Erythroblast (primary cell): ENCODE measurements around the gene P3H2.

Experiments used
- DNase-seq, 2 experiments: peaks; one replicate each; lab custom pipeline; 2025; lab: John Stamatoyannopoulos, UW
- GATA1 ChIP-seq: IDR thresholded peaks from 2 replicates; pipeline ENCODE4 v1.6.1; 2011; ENCODE audit warnings: low read depth, mild to moderate bottlenecking, control low read depth, low read length, moderate library complexity
- POLR2A ChIP-seq: IDR thresholded peaks from 2 replicates; pipeline ENCODE4 v1.6.1; 2011; ENCODE audit warnings: mild to moderate bottlenecking, low read length

The P3H2 gene

DNA sequence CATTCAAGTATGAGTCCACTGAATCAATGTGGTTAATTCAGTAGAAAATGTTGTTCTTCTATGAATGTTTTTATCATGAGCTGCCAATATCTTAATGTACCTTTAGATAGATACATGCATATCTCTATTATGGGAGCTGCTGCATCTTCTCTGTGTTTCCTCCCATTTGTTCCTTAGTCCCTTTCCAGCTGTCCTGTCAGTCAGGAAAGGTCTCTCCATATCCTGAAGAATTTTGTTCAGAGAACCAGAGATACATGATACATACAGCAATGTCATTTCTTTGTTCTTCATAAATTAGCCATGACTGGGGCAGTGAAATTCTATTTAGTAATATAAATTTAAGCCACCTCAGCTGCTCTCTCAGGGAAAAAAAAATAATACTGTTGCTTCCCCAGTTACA lies 103.7 kb downstream of the P3H2 start:
- no peak for DNase-seq
- TF ChIP-seq GATA1 (no peak), POLR2A (no peak)

DNA sequence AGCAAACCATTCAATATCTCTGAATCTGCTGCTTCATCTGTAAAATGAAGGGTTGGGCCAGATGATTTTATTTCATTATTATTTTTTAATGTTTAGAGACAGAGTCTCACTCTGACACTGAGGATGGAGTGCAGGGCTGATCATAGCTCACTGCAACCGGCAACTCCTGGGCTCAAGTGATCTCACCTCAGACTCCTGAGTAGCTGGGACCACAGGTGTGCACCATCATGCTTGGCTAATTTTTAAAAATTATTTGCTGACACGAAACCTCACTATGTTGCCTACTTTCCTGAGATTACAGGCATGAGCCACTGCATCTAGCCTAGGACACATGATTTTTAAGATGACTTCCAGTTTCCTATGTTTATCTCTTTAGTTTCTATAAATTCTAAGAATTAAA lies 105.8 kb downstream of the P3H2 start:
- TF ChIP-seq GATA1 = no peak
- DNase-seq = no peak

DNA sequence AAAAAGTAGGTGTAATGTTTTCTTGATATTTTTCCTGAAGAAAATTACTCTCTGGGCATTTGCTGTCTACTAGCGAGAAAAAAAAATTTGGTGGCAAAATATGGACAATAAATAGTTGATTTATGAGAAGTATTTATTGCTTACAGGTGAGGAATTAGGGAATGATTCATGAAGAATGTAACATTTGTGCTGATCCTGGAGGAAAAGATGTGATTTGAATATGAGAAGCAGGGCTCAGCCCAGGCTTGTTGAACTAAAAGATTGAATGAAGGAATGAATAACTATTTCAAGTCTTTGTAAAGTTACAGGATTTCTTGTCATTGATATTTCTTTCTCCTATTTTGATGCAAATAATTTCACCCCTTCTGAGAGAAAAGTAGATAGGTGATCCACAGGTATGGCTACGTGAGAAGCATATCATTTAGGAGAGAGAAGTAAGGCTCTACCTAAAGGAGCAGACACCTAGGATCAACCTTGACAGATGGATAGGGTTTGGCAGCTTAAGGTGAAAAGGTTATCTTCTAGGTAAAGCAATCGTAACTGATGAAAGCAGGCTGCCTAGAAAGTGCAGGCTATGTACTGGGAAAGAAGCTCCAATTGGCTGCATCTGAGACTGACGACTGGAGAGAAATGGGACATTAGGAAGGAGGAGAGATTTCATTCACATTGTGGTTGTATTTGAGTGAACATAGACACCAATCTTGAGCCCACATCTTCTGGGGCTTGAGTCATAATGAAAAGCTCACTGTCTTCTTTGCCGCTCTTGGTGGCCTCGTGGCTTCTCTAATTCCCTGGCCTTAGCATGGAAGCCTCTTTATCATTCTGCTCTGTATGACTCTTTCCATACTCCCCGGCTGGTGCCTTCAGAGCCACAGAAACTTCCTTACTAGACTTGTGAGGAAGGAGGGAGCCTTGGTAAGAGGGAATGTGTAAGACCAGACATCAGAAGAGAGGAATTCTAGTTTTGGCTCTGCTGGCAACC lies 106.5 kb downstream of the P3H2 start:
- no peak for DNase-seq

DNA sequence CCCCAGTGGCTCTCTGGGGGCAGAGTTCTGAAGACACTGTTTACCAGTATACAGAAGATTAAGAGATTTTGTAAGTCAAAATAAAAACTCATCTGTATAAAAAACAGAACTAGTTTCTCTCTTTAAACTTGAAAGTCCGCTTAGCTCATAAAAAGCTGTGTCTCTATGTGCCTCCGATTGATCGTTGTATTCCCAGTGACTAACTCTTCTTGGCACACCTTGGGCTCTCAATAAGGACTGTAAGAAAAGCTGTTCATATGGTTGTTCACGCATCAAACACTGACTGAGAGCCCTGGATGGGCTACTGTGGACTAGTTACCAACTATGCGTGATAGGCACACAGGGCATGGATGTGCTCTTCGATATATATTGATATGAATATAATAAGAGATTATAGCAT lies 107.9 kb downstream of the P3H2 start:
- TF ChIP-seq POLR2A = no peak
- TF ChIP-seq GATA1 = no peak
- DNase-seq = no peak

More for the DNA sequence above, 106.5 kb downstream of the P3H2 start:
- TF ChIP-seq GATA1 (no peak), POLR2A (no peak)

DNA sequence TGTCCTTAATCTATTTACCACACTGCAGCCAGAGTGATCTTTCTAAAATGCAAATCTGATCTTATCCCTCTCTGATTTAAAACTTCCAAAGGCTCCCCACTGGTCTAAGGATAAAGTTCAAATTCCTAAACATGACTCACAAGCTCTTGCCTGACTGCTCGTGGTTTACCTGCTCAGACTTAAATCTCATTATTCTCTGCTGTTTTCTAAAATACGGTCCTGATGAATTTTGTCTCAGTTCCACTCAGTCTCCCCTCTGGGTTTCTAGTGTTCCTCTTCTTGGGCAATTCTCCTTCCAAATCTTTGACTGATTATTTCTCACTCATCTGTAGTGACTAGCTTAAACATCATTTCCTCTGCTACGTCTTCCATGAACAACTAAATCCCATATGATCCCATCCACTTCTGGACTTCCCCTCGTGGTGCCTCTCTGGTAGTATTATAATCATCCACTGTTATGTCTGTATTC lies 108.3 kb downstream of the P3H2 start:
- DNase-seq = no peak

DNA sequence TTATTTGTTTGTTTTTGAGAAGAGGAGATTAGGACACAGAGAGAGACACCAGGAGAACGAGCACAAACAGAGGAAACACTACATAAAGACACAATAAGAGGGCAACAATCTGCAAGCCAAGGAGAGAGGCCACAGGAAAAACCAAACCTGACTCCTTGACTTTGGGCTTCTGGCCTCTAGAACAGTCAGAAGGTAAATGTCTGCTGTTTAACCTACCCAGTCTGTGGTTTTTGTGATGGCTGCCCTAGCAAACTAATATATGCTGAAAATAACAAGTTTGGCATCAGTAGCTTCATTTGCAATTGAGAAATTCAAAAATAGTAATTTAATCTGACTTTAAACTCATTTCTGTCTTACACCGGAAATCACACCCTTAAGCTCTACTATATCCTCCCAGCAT lies 110.2 kb downstream of the P3H2 start:
- TF ChIP-seq GATA1 = no peak
- no peak for DNase-seq

More for the DNA sequence above, 108.3 kb downstream of the P3H2 start:
- TF ChIP-seq GATA1 (no peak), POLR2A (no peak)

DNA sequence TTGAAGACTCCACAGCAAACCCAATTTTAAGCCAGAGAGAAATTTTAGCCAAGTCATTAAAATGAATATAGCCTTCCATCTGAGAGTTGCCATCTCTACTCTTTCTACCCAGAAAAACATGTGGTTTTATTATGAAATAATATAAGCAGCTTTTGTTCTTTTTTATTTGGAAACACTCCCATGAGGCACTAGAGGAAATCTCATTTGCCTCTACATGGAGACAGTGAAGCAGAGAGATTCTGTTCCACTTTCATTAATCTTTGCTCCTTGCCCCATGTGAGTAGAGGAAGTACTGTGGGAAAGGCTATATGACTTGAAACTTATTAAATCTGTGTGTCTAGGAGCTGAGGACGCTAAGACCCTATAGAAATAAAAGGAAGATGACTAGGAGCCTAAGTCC lies 111.1 kb downstream of the P3H2 start:
- TF ChIP-seq GATA1 = no peak
- no peak for TF ChIP-seq POLR2A
- DNase-seq = no peak

DNA sequence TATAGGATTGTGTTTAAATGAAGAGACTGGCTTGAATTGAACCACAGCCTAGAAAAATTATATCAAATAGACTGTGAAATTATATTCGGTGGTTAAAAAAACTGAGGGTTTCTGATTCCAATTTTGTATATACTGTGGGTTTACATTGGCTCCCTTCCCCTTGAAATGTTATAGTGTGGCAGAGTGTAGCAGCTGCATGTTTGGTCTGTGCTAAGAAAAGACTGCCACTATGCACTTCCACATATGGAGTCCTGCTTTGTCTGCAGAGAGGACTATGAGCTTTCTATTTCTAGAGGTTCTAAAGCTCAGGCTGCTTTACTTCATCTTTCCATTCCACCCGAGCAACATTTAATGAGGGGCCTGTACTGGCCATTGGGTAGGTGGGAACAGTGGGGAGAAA lies 112.3 kb downstream of the P3H2 start:
- no peak for DNase-seq
- TF ChIP-seq GATA1 (no peak), POLR2A (no peak)

DNA sequence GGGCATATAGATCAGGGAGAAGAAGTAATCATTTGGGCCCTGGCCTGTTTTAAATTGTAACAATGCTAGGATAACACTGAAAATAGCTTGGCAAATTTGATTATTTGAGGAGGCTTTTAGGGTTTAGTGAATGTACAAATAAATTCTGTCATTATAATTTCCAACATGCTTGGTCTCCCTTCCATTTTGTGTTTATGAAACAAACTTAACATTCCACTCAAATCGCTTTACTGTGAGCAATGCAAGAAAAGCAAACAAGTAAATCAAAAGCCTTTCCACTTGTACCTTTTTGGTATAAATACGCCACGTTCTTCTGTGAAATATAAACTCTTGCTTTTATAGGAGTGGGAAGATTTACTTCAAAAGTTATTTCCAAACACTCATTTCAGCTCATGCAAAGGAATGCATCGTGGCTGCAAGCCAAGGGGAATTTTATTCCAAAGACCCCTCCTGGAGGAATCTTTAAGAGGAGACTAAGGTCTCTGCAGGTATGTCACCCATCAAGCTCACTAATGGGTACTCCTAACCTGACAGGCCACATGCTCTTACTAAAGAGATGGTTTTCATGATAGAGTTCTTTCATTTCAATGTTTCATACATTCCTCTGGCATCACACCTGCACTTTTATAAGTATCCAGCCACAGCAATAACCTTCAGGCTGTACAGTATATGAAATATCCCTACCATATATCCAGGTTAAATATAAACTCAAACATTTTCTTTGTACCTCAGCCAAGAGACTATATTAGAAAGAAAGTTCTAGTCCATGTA lies 115.2 kb downstream of the P3H2 start:
- DNase-seq = no peak
- no peak for TF ChIP-seq GATA1
- TF ChIP-seq POLR2A = no peak

DNA sequence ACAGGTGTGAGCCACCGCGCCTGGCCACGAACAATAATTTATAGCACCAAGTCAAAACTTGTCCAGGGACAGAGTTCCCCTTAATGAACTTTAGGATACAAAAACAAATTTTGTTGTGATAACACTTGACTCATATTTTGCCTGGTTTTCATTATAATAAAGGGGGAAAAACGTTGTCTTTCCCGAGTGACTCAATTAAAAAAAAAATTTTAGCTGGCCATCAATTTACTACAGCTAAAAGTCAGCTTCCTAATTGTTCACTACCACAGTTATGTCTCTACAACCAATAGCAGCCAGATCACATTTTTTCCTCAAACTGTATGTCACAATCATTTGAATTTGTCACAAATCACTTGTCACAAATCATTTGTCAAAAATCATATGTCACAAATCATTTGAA lies 116.0 kb downstream of the P3H2 start:
- DNase-seq = no peak
- TF ChIP-seq GATA1 (no peak), POLR2A (no peak)

DNA sequence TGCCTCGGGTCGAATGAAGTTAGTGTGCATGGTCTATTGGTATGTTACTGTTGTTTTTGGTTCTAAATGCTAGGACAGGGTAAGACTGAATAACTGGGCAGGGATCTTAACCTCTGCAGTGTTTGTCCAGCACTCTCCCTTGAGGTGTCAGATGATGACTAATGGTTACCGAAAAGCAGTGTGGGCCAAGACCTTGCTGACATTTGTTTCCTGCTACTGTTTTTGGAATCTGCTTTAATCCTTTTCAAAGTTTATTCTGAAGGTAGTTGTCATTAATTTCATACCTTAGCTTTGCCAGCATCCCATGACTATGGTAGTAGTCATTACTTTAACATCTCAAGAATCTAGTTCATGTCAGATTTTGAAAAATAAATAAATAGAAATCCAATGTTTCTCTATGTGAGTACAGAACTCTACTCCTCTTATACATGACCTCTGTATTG lies 117.0 kb downstream of the P3H2 start:
- TF ChIP-seq GATA1 (no peak), POLR2A (no peak)
- DNase-seq = no peak

DNA sequence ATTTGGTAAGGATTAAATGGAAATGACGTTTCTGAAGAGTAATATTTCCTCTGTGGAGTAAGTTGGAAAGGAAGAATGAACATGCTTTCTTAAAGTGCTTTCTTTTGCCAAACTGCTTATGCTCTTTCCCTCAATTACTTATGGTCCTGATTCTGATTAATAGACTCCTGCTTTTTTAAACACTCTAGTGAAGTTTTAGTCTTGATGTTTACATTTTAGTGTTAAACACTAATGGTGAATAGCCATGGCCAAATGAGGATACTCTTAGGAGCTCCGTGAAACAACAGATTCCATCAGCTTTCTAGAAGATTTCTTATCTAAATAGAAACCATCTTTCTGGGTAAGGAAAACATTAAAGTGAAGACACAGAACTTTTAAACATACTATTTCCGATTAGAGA lies 117.6 kb downstream of the P3H2 start:
- DNase-seq = no peak
- TF ChIP-seq POLR2A = no peak

DNA sequence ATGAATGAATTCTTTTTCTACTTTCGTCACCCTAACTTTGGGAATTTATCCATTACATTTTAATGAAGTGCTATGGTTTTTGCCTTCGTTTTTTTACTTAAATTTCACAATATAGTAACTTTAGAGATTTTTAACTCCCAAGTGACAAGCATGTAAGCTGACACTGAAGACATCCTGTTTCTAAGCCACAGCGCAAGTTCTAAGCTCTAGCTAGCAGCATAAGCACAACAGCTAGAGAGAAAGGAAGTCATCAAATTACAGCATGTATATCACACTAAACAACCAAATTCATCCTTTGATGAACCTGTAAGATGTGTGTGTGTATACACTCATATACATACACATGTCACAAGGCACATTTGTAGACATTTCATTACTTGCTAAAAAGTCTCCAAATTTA lies 119.3 kb downstream of the P3H2 start:
- TF ChIP-seq GATA1 (no peak), POLR2A (no peak)
- DNase-seq = no peak

DNA sequence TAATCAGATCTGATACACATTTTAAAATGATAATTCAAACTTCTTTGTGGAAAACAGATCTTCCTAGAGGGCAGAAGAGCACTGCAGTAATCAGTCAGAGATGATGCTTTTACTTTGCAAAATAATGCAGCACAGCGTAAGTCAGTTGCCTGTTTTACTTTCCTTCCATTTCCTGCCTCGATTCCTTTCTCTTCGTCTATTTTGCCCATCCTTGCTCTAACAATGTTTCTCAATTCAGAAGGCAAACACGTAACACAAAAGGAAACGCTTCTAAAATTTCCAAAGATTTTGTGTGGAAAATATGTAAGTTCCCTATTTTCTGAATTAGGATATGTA lies 119.9 kb downstream of the P3H2 start:
- DNase-seq = no peak
- TF ChIP-seq POLR2A (no peak), GATA1 (no peak)
